ENCODE data around the gene NDUFS8.

NDUFS8 gene

DNA sequence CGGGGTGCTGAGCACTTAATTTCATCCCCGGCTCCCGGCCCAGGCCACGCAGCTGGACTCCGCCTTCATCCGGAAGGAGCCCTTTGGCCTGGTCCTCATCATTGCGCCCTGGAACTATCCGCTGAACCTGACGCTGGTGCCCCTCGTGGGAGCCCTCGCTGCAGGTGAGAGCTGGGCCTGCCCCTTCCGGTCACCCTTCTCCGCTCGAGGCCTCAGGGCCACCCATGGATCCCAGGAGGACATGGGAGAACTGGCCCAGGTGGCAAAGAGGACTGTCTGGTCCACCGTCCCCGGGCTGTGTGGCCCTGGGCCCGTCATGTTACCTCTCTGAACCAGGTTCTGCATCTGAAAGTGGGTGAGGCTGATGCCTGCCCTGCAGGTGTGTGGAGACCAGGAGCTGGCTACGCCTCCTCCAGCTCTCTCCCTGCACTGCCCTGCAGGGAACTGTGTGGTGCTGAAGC, 11.7 kb upstream of the NDUFS8 start:
- ATAC-seq (no peak), DNase-seq (ENCODE audit: low spot score in 2 of 2) (no peak)
- no peak overlapping the region for H3K4me3 Mint-ChIP-seq
- H3K27ac Mint-ChIP-seq: no peak overlapping the region
- no peaks in the 10 kb centered on the region for H3K9me3 Mint-ChIP-seq
- H3K36me3 Mint-ChIP-seq: no peaks in the 10 kb centered on the region
- no peaks in the 10 kb centered on the region for H3K4me1 Mint-ChIP-seq

GRCh38 chr11:68019486-68019885, 11.0 kb upstream of the NDUFS8 start:
- H3K27ac Mint-ChIP-seq: no peak overlapping the region
- no peak for ATAC-seq
- H3K4me3 Mint-ChIP-seq: no peak overlapping the region
- H3K4me1 Mint-ChIP-seq: no peaks in the 10 kb centered on the region
- H3K36me3 Mint-ChIP-seq: no peaks in the 10 kb centered on the region
- no peak for DNase-seq (ENCODE audit: low spot score in 2 of 2)
- H3K9me3 Mint-ChIP-seq: no peaks in the 10 kb centered on the region

DNA sequence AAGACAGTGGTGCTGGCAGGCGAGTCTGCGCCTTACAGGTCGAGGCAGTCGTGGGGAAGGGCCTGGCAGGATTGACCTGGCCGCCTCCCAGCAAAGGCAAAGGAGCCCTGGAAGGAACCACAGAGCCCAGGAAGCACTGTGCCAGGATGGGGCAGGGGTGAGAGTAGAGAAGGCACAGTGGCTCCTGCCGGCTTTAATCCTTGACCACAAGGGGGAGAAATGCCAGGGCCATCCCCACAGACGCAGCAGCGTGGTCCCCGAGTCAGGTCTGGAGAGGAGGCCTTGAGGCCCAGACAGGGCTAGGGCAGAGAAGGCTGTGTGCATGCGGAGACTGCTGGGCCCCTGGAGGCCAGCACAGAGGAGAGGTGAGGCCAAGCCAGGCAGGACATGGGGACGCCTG, 9.9 kb upstream of the NDUFS8 start:
- DNase-seq (ENCODE audit: low spot score in 2 of 2): no peak
- no peaks in the 10 kb centered on the region for H3K9me3 Mint-ChIP-seq
- no peak overlapping the region for H3K4me3 Mint-ChIP-seq
- ATAC-seq: no peak
- H3K27ac Mint-ChIP-seq: no peak overlapping the region
- no peaks in the 10 kb centered on the region for H3K4me1 Mint-ChIP-seq
- no peaks in the 10 kb centered on the region for H3K36me3 Mint-ChIP-seq

DNA sequence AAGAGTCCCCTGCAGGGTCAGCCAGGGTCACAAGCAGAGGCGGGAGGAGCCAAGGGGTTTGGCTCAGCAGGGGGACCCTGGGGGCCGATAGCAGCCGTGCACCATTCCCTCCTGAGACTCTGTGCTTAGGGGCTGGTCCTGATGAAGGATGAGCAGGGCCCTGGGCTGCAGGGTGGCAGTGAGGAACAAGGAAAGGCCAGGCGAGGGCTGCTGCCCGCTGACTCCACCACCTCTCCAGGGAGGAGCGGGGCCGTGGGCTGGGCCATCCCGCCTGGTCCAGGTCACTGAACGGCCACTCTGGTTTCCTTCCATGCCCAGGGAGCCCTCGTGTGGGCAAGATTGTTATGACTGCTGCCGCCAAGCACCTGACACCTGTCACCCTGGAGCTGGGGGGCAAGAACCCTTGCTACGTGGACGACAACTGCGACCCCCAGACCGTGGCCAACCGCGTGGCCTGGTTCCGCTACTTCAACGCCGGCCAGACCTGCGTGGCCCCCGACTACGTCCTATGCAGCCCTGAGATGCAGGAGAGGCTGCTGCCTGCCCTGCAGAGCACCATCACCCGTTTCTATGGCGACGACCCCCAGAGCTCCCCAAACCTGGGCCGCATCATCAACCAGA, 9.2 kb upstream of the NDUFS8 start:
- Mint-ChIP-seq H3K4me3 (no peak overlapping the region), H3K4me1 (no peaks in the 10 kb centered on the region), H3K36me3 (no peaks in the 10 kb centered on the region), H3K9me3 (no peaks in the 10 kb centered on the region), H3K27ac (no peak overlapping the region)
- no peak for DNase-seq (ENCODE audit: low spot score in 2 of 2)
- no peak for ATAC-seq

GRCh38 chr11:68022531-68022930, 8.0 kb upstream of the NDUFS8 start:
- H3K4me3 Mint-ChIP-seq: no peak overlapping the region
- no peaks in the 10 kb centered on the region for H3K9me3 Mint-ChIP-seq
- DNase-seq (ENCODE audit: low spot score in 2 of 2) (no peak), ATAC-seq (no peak)
- no peak overlapping the region for H3K27ac Mint-ChIP-seq
- H3K36me3 Mint-ChIP-seq: no peaks in the 10 kb centered on the region
- peaks cover 4% of the 10 kb centered on the region for H3K4me1 Mint-ChIP-seq

DNA sequence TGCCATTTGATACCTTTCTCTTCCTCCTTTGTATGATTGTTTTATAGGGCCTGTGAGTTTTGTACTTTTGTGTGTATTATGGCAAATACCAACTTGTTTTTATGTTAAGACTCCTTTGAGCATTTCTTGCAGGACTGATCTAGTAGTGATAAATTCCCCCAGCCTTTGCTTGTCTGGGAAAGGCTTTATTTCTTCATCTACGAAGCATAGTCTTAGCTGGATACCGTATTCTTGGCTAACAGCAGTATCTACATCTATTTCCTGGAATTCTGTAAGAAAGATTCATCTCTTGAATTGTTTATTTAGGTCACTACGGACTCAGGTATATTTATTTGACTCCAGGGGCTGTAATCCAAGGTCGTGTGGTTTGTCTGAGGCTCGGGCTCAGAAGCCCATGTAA, 6.0 kb upstream of the NDUFS8 start:
- no peak overlapping the region for H3K4me3 Mint-ChIP-seq
- DNase-seq (ENCODE audit: low spot score in 2 of 2) (no peak), ATAC-seq (no peak)
- H3K36me3 Mint-ChIP-seq: no peaks in the 10 kb centered on the region
- no peak overlapping the region for H3K27ac Mint-ChIP-seq
- peaks cover 13% of the 10 kb centered on the region for H3K4me1 Mint-ChIP-seq
- H3K9me3 Mint-ChIP-seq: no peaks in the 10 kb centered on the region

DNA sequence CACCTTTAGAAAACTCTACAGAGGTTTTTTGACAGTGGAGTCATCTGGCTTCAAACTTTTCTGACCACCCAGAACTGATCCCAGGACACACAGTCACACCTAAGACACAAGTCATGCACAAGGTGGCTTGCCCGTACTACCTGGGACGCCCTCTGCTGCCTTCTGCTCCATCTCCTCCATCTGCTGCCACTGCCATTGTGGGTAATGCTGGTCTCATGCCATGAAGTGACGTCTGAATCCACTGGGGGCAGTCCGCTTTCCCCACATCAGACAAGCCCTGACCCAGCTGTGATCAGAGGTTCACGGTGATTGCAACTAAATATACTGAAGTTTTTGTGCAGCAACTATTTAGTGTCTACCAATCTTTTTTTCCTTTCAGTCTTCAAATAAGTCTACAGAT, 5.4 kb upstream of the NDUFS8 start:
- H3K4me3 Mint-ChIP-seq: no peak overlapping the region
- no peak for DNase-seq (ENCODE audit: low spot score in 2 of 2)
- no peaks in the 10 kb centered on the region for H3K36me3 Mint-ChIP-seq
- no peak overlapping the region for H3K27ac Mint-ChIP-seq
- ATAC-seq: no peak
- no peaks in the 10 kb centered on the region for H3K9me3 Mint-ChIP-seq
- peaks cover 19% of the 10 kb centered on the region for H3K4me1 Mint-ChIP-seq

DNA sequence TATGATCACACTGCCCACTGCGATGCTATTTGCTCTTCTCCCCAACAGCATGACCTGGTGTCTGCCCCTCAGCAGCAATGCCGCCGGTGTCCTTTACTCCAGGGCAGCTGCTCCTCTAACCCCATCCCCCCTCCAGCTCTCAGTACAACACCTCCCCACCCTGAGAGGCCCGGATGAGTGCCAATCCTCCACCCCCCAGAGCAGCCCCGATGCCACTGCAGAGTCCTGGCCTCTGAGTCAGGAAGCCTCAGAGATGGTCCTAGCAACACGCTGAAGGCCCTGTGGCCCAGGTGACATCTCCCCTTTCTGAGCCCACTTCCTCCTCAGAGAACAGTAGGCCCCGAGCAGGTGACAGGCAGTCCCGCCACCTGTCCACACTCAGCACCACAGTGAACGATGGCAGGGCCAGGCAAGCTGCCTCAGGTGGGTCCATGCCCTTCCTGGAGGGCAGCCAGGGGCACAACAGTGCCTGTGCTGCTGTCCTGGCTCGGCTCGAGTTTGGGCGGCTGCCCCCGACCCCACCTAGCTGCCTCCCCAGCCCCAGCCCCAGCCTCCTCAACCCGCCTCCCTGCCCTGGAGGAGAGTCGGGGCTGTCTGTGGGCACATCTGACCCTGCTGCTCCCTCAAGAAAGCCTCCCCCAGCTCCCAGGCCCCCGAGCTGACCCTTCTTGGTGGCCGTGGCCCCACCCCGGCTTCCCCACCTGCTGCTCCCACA, 3.9 kb upstream of the NDUFS8 start:
- Mint-ChIP-seq H3K9me3 (no peaks in the 10 kb centered on the region), H3K4me1 (peaks cover 32% of the 10 kb centered on the region), H3K27ac (peak overlapping the region; percentile 74), H3K36me3 (peaks cover 2% of the 10 kb centered on the region), H3K4me3 (no peak overlapping the region)
- ATAC-seq (no peak), DNase-seq (ENCODE audit: low spot score in 2 of 2) (no peak)

DNA sequence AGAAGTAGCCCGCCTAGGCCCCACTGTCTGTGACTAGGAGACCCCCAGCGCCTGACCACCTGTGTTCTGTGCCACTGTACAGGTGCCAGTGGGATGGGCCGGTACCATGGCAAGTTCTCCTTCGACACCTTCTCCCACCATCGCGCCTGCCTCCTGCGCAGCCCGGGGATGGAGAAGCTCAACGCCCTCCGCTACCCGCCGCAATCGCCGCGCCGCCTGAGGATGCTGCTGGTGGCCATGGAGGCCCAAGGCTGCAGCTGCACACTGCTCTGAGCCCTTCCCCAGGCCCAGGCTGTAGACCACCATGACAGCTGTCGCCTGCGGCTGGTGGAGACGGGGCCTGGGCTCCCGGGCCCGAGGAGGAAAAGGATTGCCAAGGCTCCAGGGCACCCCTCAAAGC, 2.8 kb upstream of the NDUFS8 start:
- no peak overlapping the region for H3K4me3 Mint-ChIP-seq
- peaks cover 6% of the 10 kb centered on the region for H3K36me3 Mint-ChIP-seq
- ATAC-seq: no peak

GRCh38 chr11:68028802-68029545, 1.5 kb upstream of the NDUFS8 start:
- H3K4me3 Mint-ChIP-seq: peak overlapping the region; percentile 90
- ATAC-seq (no peak), DNase-seq (ENCODE audit: low spot score in 2 of 2) (no peak)
- H3K36me3 Mint-ChIP-seq: peaks cover 9% of the 10 kb centered on the region
- peak overlapping the region; percentile 96 for H3K27ac Mint-ChIP-seq
- peaks cover 37% of the 10 kb centered on the region for H3K4me1 Mint-ChIP-seq
- H3K9me3 Mint-ChIP-seq: no peaks in the 10 kb centered on the region

More for the DNA sequence above, 2.8 kb upstream of the NDUFS8 start:
- Mint-ChIP-seq H3K9me3 (no peaks in the 10 kb centered on the region), H3K4me1 (peaks cover 37% of the 10 kb centered on the region), H3K27ac (no peak overlapping the region)
- no peak for DNase-seq (ENCODE audit: low spot score in 2 of 2)

GRCh38 chr11:68031144-68031464, 623 bp downstream of the NDUFS8 start:
- Mint-ChIP-seq H3K4me1 (peaks cover 39% of the 10 kb centered on the region), H3K36me3 (peaks cover 25% of the 10 kb centered on the region), H3K9me3 (no peaks in the 10 kb centered on the region), H3K27ac (peak overlapping the region; percentile 96), H3K4me3 (peak overlapping the region; percentile 90)
- ATAC-seq (no peak), DNase-seq (ENCODE audit: low spot score in 2 of 2) (no peak)

DNA sequence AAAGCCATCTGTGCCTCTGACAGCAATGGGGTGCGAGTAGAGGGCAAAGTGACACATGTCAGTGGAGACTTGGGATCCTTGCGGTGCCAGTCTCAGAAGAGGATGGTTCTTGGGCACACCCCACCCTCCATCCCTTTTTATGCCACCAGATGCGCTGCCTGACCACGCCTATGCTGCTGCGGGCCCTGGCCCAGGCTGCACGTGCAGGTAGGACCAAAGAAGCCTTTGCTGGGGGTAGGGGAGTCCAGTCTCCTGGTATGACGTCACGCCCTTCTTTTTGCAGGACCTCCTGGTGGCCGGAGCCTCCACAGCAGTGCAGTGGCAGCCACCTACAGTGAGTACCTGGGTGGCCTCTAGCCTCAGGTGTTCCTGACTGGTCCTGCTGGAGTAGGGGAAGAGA, 1.5 kb downstream of the NDUFS8 start:
- peaks cover 47% of the 10 kb centered on the region for H3K4me1 Mint-ChIP-seq
- no peaks in the 10 kb centered on the region for H3K9me3 Mint-ChIP-seq

GRCh38 chr11:68032997-68033707, 2.7 kb downstream of the NDUFS8 start:
- DNase-seq (ENCODE audit: low spot score in 2 of 2) (no peak), ATAC-seq (no peak)
- Mint-ChIP-seq H3K36me3 (peaks cover 34% of the 10 kb centered on the region), H3K4me3 (no peak overlapping the region), H3K27ac (peak overlapping the region; percentile 60), H3K9me3 (no peaks in the 10 kb centered on the region), H3K4me1 (peaks cover 52% of the 10 kb centered on the region)

More for the DNA sequence above, 1.5 kb downstream of the NDUFS8 start:
- Mint-ChIP-seq H3K27ac (peak overlapping the region; percentile 96), H3K36me3 (peaks cover 32% of the 10 kb centered on the region), H3K4me3 (peak overlapping the region; percentile 90)
- DNase-seq (ENCODE audit: low spot score in 2 of 2): no peak
- ATAC-seq: no peak

DNA sequence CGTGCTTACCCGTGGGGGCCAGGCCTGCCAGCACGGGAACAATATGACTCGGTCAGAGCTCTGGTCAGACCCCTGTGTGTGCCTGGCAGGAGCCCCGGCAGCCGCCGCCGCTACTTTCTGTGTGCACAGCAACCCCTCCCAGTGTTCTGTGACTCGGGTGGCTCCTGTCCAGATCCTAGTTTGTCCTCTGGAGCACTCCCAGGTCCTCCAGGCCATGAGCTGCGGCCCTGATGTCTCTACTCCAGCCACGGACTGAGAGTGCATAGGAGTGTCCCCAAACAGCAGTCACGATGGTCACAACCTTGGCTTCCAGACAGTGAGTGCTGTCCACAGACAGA, 3.2 kb downstream of the NDUFS8 start:
- no peak for DNase-seq (ENCODE audit: low spot score in 2 of 2)
- no peaks in the 10 kb centered on the region for H3K9me3 Mint-ChIP-seq
- H3K4me3 Mint-ChIP-seq: no peak overlapping the region
- no peak for ATAC-seq
- H3K36me3 Mint-ChIP-seq: peaks cover 34% of the 10 kb centered on the region
- peak overlapping the region; percentile 60 for H3K27ac Mint-ChIP-seq
- H3K4me1 Mint-ChIP-seq: peaks cover 51% of the 10 kb centered on the region

GRCh38 chr11:68035266-68035876, 4.9 kb downstream of the NDUFS8 start:
- ATAC-seq (no peak), DNase-seq (ENCODE audit: low spot score in 2 of 2) (no peak)
- H3K4me1 Mint-ChIP-seq: peaks cover 42% of the 10 kb centered on the region
- no peaks in the 10 kb centered on the region for H3K9me3 Mint-ChIP-seq
- peak overlapping the region; percentile 100 for H3K27ac Mint-ChIP-seq
- H3K4me3 Mint-ChIP-seq: no peak overlapping the region
- H3K36me3 Mint-ChIP-seq: peaks cover 42% of the 10 kb centered on the region
